A673 (cell line): ENCODE data around the gene STAG1. TPM values are rescaled to one million over a fixed set of nuclear protein-coding genes. Genes with fewer than 3 reads are reported as not detected.

Source experiments
- BruUV-seq: library from RNA; stranded (reverse); fragments of 400-500 nt; replicated peaks from 2 replicates; lab custom pipeline; 2021; lab: Mats Ljungman, UMichigan
- CTCF ChIA-PET: fragments of 300-600 bp; sonication (Branson Sonifier 250); formaldehyde crosslinking; loops from one replicate; lab custom pipeline; 2022; ENCODE audit warnings: antibody characterized with exemption; lab: Charles Lee
- POLR2A ChIA-PET: fragments of 300-600 bp; sonication (Branson Sonifier 250); formaldehyde crosslinking; loops from one replicate; lab custom pipeline; 2022; ENCODE audit warnings: antibody characterized with exemption; ENCODE audit not compliant: low non-redundant PET; lab: Charles Lee
- DNase-seq: peaks from one replicate; pipeline ENCODE4 v3.0.0-alpha.2; 2015; ENCODE audit warnings: low spot score
- H3K27ac ChIP-seq: fragments of 200-600 bp; sonication (generic); 2 replicates; pipeline ENCODE4 v1.5.1; 2016; ENCODE audit warnings: mixed run types, low read depth, mild to moderate bottlenecking, mixed read lengths, antibody characterized with exemption, low read length; ENCODE audit not compliant: poor library complexity, severe bottlenecking
- H3K27me3 ChIP-seq: fragments of 200-600 bp; sonication (generic); replicated peaks from 2 replicates; pipeline ENCODE4 v1.6.1; 2017; ENCODE audit warnings: mixed run types, low read depth, mild to moderate bottlenecking, mixed read lengths, antibody characterized with exemption, low read length; ENCODE audit not compliant: insufficient read depth, poor library complexity
- H3K36me3 ChIP-seq: fragments of 200-600 bp; sonication (generic); 2 replicates; pipeline ENCODE4 v1.6.1; 2016; ENCODE audit warnings: mixed run types, mild to moderate bottlenecking, mixed read lengths, antibody characterized with exemption, low read length; ENCODE audit not compliant: insufficient read depth, poor library complexity, severe bottlenecking
- H3K4me1 ChIP-seq: fragments of 200-600 bp; sonication (generic); 2 replicates; pipeline ENCODE4 v1.6.1; 2017; ENCODE audit warnings: mixed run types, mild to moderate bottlenecking, mixed read lengths, antibody characterized with exemption, low read length; ENCODE audit not compliant: insufficient read depth, poor library complexity, severe bottlenecking
- H3K4me3 ChIP-seq: fragments of 200-600 bp; sonication (generic); 2 replicates; pipeline ENCODE4 v1.5.1; 2016; ENCODE audit warnings: low read depth, mixed run types, mild to moderate bottlenecking, mixed read lengths, low read length; ENCODE audit not compliant: poor library complexity, severe bottlenecking
- H3K9me3 ChIP-seq: fragments of 200-600 bp; sonication (generic); 2 replicates; pipeline ENCODE4 v1.6.1; 2016; ENCODE audit warnings: mixed run types, low read depth, mild to moderate bottlenecking, mixed read lengths, antibody characterized with exemption, low read length; ENCODE audit not compliant: poor library complexity, severe bottlenecking
- CTCF ChIP-seq: fragments of 300-800, 200-600 bp; sonication (generic); conservative IDR thresholded peaks from 2 replicates; pipeline ENCODE4 v1.5.1; 2017; ENCODE audit warnings: low read depth, mild to moderate bottlenecking, antibody characterized with exemption, low read length, moderate library complexity, mixed read lengths
- EZH2 ChIP-seq: fragments of 200-600 bp; sonication (generic); IDR thresholded peaks from 2 replicates; pipeline ENCODE4 v1.6.1; 2017; ENCODE audit warnings: borderline replicate concordance, low read depth, mild to moderate bottlenecking, mixed read lengths, antibody characterized with exemption, low read length; ENCODE audit not compliant: poor library complexity, severe bottlenecking
- intact Hi-C: fragments of 100-400 bp; cut with micrococcal nuclease; formaldehyde crosslinking; loops from one replicate; pipeline ENCODE4 v1.10.0; 2022; ENCODE audit not compliant: unreplicated experiment
- total RNA-seq: library from RNA; stranded (reverse); gene quantifications from 2 replicates; pipeline ENCODE4 v1.2.3, GENCODE V29; 2021

The STAG1 gene
- total RNA-seq, 1 experiment from 2014 or later = 47.4 TPM

GRCh38 chr3:136787349-136787748, 35.2 kb upstream of the STAG1 start:
- POLR2A ChIA-PET = no interaction called here
- no peaks in the 10 kb centered on the region for H3K9me3 ChIP-seq
- peaks cover 25% of the 10 kb centered on the region for H3K4me1 ChIP-seq
- no peak for TF ChIP-seq CTCF
- TF ChIP-seq EZH2 = no peak
- H3K27me3 ChIP-seq = no peaks in the 10 kb centered on the region
- CTCF ChIA-PET = interaction anchor here (0.6 kb wide), 1 partner anchor 357 kb away, joined by 9 read pairs; no protein-coding TSS in a partner anchor
- H3K36me3 ChIP-seq = no peaks in the 10 kb centered on the region
- no TSS peak for BruUV-seq
- H3K4me3 ChIP-seq = no peak overlapping the region
- peak overlapping the region; percentile 90 for H3K27ac ChIP-seq
- peak; percentile 34 for DNase-seq
- intact Hi-C loops = no loop called here

DNA sequence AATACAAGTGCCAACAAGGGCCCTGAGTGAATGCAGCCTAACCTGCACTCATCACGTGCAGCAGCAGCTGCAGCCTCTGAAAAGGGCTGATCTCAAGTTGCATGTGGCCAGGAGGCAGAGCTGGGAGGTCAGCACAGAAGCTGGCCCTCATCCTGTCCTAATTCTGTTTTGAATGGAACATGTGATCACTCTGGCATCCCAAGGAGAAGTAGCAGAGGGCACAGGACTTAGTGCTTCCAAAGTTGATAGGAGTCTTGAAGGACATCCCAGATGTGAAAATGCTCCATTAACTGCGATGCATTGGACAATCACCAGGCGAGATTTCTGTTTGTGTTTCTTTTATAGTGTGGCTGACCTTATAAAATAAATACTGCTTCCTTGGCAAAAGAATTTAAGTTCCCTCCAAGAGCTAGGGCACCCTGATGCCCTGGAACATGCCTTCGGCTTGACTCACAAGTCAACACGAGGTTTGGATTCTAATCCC, 31.6 kb upstream of the STAG1 start:
- ChIA-PET POLR2A (no interaction called here), CTCF (no interaction called here)
- H3K4me1 ChIP-seq = peaks cover 25% of the 10 kb centered on the region
- DNase-seq = no peak
- no peaks in the 10 kb centered on the region for H3K27me3 ChIP-seq
- H3K9me3 ChIP-seq = no peaks in the 10 kb centered on the region
- no peak for TF ChIP-seq CTCF
- no peak overlapping the region for H3K4me3 ChIP-seq
- H3K27ac ChIP-seq = no peak overlapping the region
- H3K36me3 ChIP-seq = no peaks in the 10 kb centered on the region
- intact Hi-C loops = no loop called here
- no TSS peak for BruUV-seq

GRCh38 chr3:136780741-136781140, 28.6 kb upstream of the STAG1 start:
- no TSS peak for BruUV-seq
- intact Hi-C loops = no loop called here
- POLR2A ChIA-PET = no interaction called here
- DNase-seq = no peak
- TF ChIP-seq CTCF = no peak
- TF ChIP-seq EZH2 = no peak
- Histone ChIP-seq H3K27me3 (no peaks in the 10 kb centered on the region), H3K36me3 (no peaks in the 10 kb centered on the region), H3K27ac (no peak overlapping the region), H3K9me3 (no peaks in the 10 kb centered on the region), H3K4me1 (peaks cover 6% of the 10 kb centered on the region), H3K4me3 (no peak overlapping the region)
- CTCF ChIA-PET = no interaction called here
